ENCODE measurements around the gene WLS. TPM values are rescaled to one million over a fixed set of nuclear protein-coding genes. Genes with fewer than 3 reads are reported as not detected.

The WLS gene
- total RNA-seq (2022; extraction: Qiagen RNA extraction; ENCODE audit: low read depth) = 16.2 to 21.0 TPM (median 17.6 TPM) in 5 replicates

DNA sequence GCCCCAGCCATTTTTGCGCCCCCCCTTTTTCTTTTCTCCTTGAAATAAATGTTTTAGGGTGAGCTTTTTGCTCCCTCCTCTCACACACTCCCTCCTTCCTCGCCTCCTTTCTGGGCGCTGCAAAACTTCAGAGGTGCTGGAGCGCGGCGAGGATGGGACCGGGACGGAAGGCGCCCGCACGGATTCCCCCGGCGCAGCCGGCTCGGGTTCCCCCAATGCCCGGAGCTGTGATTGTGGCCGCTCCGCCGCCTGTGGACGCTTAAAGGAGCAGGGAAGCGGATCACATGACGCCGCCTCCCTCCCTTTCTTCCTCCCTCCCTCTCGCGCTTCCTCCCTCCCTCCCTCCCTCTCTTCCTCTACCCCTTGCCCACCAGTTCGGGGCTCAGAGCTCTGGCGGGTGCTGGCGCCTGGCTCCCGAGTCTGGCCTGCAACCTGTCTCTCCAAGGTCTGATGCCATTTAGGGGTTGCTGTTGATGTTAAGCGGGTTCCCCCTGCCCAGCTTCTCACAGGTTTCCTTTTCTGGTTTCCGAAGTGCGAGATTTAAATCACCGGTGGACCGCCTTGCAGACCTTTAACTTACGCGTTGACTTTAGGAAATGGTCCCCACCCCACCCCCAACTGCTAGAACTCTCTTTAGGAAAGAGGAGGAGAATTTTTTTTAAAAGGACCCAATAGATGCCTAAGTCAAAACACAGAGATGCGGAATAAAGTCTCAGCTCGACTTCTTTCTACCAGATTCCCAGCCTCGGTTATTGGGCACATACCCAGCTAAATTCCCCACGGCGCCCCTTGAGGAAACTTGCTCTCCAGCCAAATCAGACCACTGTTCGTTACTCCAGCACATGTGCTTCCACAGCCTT lies at the start of gene WLS:
TSS of gene WLS (minus strand) at position 235 of the 860 bp plus-strand sequence. CDS start at position 11, 224 bp downstream.

Other genes with a start within 250 kb of the WLS start
- 0.79 to 1.2 TPM (median 0.98 TPM) in 5 replicates for gene DIRAS3, start 181.9 kb downstream of the WLS start, total RNA-seq (2022; extraction: Qiagen RNA extraction; ENCODE audit: low read depth)
- not detected in 5 replicates for gene RPE65, start 217.4 kb upstream of the WLS start, total RNA-seq (2022; extraction: Qiagen RNA extraction; ENCODE audit: low read depth)